ENCODE data around the gene SEMA5B. TPM values are rescaled to one million over a fixed set of nuclear protein-coding genes. Genes with fewer than 3 reads are reported as not detected.

SEMA5B gene
- total RNA-seq, 1 experiment from 2014 or later: 9.4 TPM

DNA sequence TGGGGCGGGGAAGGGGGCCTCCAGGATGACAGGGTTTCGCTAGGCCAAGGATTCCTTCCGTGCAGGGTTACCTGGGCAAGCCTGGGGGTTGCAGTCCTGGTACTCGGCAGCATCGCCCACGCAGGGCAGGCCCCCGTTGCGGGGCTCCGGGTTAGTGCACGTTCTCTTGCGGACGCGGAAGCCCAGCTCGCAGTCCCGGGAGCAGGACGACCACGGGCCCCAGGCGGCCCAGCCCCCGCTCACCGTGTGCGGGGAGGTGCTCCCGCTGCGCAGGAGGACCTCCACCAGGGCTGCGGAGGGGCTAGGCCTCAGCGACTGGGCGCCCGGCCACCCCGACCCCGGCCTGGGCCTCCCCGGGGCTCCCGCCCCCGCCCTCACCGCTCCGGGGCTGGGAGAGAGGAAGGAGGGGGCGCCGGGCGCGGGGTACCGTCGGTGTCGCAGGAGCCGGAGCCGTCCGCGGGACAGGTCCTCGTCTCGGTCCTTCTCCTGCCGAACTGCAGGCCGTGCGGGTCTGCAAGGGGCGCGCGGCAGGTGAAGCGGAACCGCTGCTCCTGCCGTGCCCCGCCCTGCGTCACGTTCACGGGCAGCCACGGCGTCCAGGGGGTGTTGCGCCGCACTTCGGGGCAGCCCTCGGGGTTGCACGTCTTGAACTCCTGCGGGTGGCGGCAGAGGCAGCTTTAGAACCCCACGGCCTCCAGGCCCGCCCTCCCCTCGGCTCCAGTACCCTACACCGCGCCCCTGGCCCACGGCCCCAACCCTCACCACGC, 114.6 kb downstream of the SEMA5B start:
- DNase-seq: peak; percentile 48
- H4K5ac ChIP-seq (ENCODE audit: insufficient read length, low read depth, low read length): no peak overlapping the region
- Mint-ChIP-seq H3K36me3 (ENCODE audit: insufficient read depth in 1 of 3, low read depth in 3 of 3) (peaks cover 2 to 13% (median 3%) of the 10 kb centered on the region in 3 experiments; a peak in 4 of 7 replicates), H3K4me1 (no peaks in the 10 kb centered on the region), H3K27me3 (ENCODE audit: low read depth) (peaks cover 7% of the 10 kb centered on the region), H3K27ac (peak overlapping the region in 1 of 3 experiments; percentile 11; a peak in 1 of 7 replicates), H3K9me3 (no peaks in the 10 kb centered on the region), H3K4me3 (no peak overlapping the region)
- H3T11ph ChIP-seq (ENCODE audit: low read length): no peak overlapping the region
- H4K91ac ChIP-seq (ENCODE audit: insufficient read length, low read depth, low read length): no peak overlapping the region
- H2BK12ac ChIP-seq (ENCODE audit: insufficient read length, low read depth, low read length): no peak overlapping the region
- no peak overlapping the region for H2AK5ac ChIP-seq (ENCODE audit: insufficient read length, low read length)
- no peaks in the 10 kb centered on the region for H3K79me2 ChIP-seq (ENCODE audit: insufficient read depth, low read length)
- H3K23ac ChIP-seq (ENCODE audit: insufficient read length, low read depth, low read length): no peak overlapping the region
- no peak overlapping the region for H2AFZ ChIP-seq (ENCODE audit: low read length)
- H2BK20ac ChIP-seq (ENCODE audit: low read depth, low read length, poor library complexity, severe bottlenecking): no peak overlapping the region
- no peaks in the 10 kb centered on the region for H3K4me1 ChIP-seq (ENCODE audit: insufficient read depth, low read length)
- TF ChIP-seq CTCF (conservative IDR thresholded peaks at IDR 0.05): no peak
- H3K79me1 ChIP-seq (ENCODE audit: insufficient read depth, low read depth, low read length, poor library complexity, severe bottlenecking): no peaks in the 10 kb centered on the region
- no peaks in the 10 kb centered on the region for H3K9me3 ChIP-seq (ENCODE audit: control insufficient read depth, low read depth, low read length)
- H3K14ac ChIP-seq (ENCODE audit: insufficient read depth, low read length): no peak overlapping the region
- no peak overlapping the region for H2BK5ac ChIP-seq (ENCODE audit: insufficient read length, low read length)
- H3K23me2 ChIP-seq (ENCODE audit: insufficient read length, low read depth, low read length, poor library complexity, severe bottlenecking): no peaks in the 10 kb centered on the region
- H4K20me1 ChIP-seq (ENCODE audit: control insufficient read depth, insufficient read depth, insufficient read length): no peaks in the 10 kb centered on the region
- no peak overlapping the region for H4K8ac ChIP-seq (replicated peaks; ENCODE audit: insufficient read length, low read depth, low read length)
- H3K9ac ChIP-seq (ENCODE audit: extremely low read depth, insufficient read length, low read length): no peak overlapping the region
- no peaks in the 10 kb centered on the region for H3K27me3 ChIP-seq (ENCODE audit: insufficient read depth, low read length)
- no peak overlapping the region for H3K18ac ChIP-seq (ENCODE audit: insufficient read length, low read depth, low read length)
- no peak overlapping the region for H2BK15ac ChIP-seq (ENCODE audit: low read depth, low read length)
- H3K27ac ChIP-seq (ENCODE audit: insufficient read length, low read depth, low read length): no peak overlapping the region
- no peak overlapping the region for H3K4me2 ChIP-seq (ENCODE audit: insufficient read depth, insufficient read length, low read length)
- WGBS (ENCODE audit: extremely low coverage, insufficient read length, low lambda C conversion rate): no CpG with 5 or more reads among the region's 76 CpGs
- no peak overlapping the region for H3K4ac ChIP-seq (ENCODE audit: low read depth, low read length)
- H2BK120ac ChIP-seq (ENCODE audit: low read depth, low read length, poor library complexity, severe bottlenecking): no peak overlapping the region
- no peak overlapping the region for H3K56ac ChIP-seq (ENCODE audit: insufficient read length, low read depth, low read length)

All from H9 (cell line).